MM.1S (cell line): ENCODE results near the gene ADCY5.

ENCODE experiments used
- DNase-seq: peaks from one replicate; pipeline ENCODE4 v3.0.0-alpha.2; 2015
- H2AFZ ChIP-seq: fragments of 300-600 bp; sonication (generic); 2 replicates; pipeline ENCODE4 v1.6.0; 2016; ENCODE audit warnings: antibody characterized with exemption, low read length
- H3F3A ChIP-seq: fragments of 300-600 bp; sonication (generic); 2 replicates; pipeline ENCODE4 v1.6.1; 2016; ENCODE audit warnings: mild to moderate bottlenecking, antibody characterized with exemption, low read length, moderate library complexity, mixed read lengths; ENCODE audit not compliant: insufficient read depth
- H3K27ac ChIP-seq: fragments of 300-600 bp; sonication (generic); 2 replicates; pipeline ENCODE4 v1.5.1; 2016; ENCODE audit warnings: mild to moderate bottlenecking, low read length
- H3K27me3 ChIP-seq: fragments of 300-600 bp; sonication (generic); replicated peaks from 2 replicates; pipeline ENCODE4 v1.6.0; 2016; ENCODE audit warnings: low read length; ENCODE audit not compliant: insufficient read depth
- H3K36me3 ChIP-seq: fragments of 300-600 bp; sonication (generic); replicated peaks from 2 replicates; pipeline ENCODE4 v1.6.1; 2016; ENCODE audit warnings: mild to moderate bottlenecking, low read length, mixed read lengths; ENCODE audit not compliant: insufficient read depth
- H3K4me1 ChIP-seq: fragments of 300-600 bp; sonication (generic); 2 replicates; pipeline ENCODE4 v1.6.1; 2016; ENCODE audit warnings: low read length, mixed read lengths
- H3K4me2 ChIP-seq: fragments of 300-600 bp; sonication (generic); 2 replicates; pipeline ENCODE4 v1.6.0; 2016; ENCODE audit warnings: low read depth, low read length
- H3K4me3 ChIP-seq: fragments of 300-600 bp; sonication (generic); 2 replicates; pipeline ENCODE4 v1.5.1; 2016; ENCODE audit warnings: low read length, mixed read lengths
- H3K79me2 ChIP-seq: fragments of 300-600 bp; sonication (generic); 2 replicates; pipeline ENCODE4 v1.6.1; 2016; ENCODE audit warnings: mixed run types, low read length, mixed read lengths
- H3K9ac ChIP-seq: fragments of 300-600 bp; sonication (generic); 2 replicates; pipeline ENCODE4 v1.6.1; 2016; ENCODE audit warnings: low read length, mixed read lengths
- H3K9me2 ChIP-seq: fragments of 300-600 bp; sonication (generic); replicated peaks from 2 replicates; pipeline ENCODE4 v1.6.1; 2016; ENCODE audit warnings: mild to moderate bottlenecking, low read length, mixed read lengths; ENCODE audit not compliant: insufficient read depth
- H3K9me3 ChIP-seq: fragments of 300-600 bp; sonication (generic); replicated peaks from 2 replicates; pipeline ENCODE4 v1.6.1; 2016; ENCODE audit warnings: mild to moderate bottlenecking, low read length, mixed read lengths; ENCODE audit not compliant: insufficient read depth
- H4K20me1 ChIP-seq: fragments of 300-600 bp; sonication (generic); 2 replicates; pipeline ENCODE4 v1.6.1; 2016; ENCODE audit warnings: mild to moderate bottlenecking, low read length, moderate library complexity, mixed read lengths; ENCODE audit not compliant: insufficient read depth
- EZH2 ChIP-seq: fragments of 300-600 bp; sonication (generic); optimal IDR thresholded peaks from 2 replicates; pipeline ENCODE3; 2017; ENCODE audit warnings: low read depth, mild to moderate bottlenecking, antibody characterized with exemption, low read length, mixed read lengths
- EZH2phosphoT487 ChIP-seq: fragments of 300-600 bp; sonication (generic); IDR thresholded peaks from 2 replicates; pipeline ENCODE4 v1.6.1; 2018; ENCODE audit warnings: antibody characterized with exemption, low read length
- TF ChIP-seq, protein P1 (sequence below): fragments of 300-600 bp; sonication (generic); IDR thresholded peaks from 2 replicates; pipeline ENCODE4 v1.5.1; 2016; ENCODE audit warnings: antibody characterized with exemption, low read length, mixed read lengths

Gene ADCY5

DNA sequence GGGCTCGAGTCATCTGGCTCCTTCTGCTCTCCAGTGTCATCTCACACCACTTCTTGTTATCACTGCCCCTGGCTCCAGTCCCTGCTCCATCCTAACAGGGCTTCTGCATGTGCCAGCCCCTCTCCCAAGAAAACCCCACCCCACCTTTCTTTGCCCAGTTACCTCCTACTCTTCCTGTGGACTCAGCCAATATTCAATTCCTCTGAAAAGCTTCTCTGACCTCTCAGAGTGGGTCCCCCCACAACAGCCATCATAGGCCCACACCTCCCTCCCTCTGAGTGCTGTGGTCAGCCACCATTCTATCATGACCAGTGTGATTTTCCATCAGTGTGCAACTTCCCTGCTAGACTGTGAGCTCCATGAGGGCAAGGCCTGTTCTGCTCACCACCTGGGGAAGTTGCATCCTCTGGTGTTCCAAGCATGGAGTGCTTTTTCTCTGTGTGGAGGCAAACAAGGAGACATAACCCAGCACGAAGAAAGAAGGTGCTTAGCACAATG lies 71.6 kb downstream of the ADCY5 start:
- Histone ChIP-seq H3K9me2 (no peaks in the 10 kb centered on the region), H3K9me3 (no peaks in the 10 kb centered on the region), H3F3A (no peaks in the 10 kb centered on the region), H3K27ac (no peak overlapping the region), H3K4me1 (no peaks in the 10 kb centered on the region), H3K79me2 (no peaks in the 10 kb centered on the region), H3K27me3 (no peaks in the 10 kb centered on the region), H3K4me3 (no peak overlapping the region), H2AFZ (no peak overlapping the region), H3K9ac (no peak overlapping the region), H3K36me3 (no peaks in the 10 kb centered on the region), H4K20me1 (no peaks in the 10 kb centered on the region), H3K4me2 (no peak overlapping the region)
- TF ChIP-seq EZH2phosphoT487 (no peak), EZH2 (no peak)
- TF ChIP-seq, protein P1, sequence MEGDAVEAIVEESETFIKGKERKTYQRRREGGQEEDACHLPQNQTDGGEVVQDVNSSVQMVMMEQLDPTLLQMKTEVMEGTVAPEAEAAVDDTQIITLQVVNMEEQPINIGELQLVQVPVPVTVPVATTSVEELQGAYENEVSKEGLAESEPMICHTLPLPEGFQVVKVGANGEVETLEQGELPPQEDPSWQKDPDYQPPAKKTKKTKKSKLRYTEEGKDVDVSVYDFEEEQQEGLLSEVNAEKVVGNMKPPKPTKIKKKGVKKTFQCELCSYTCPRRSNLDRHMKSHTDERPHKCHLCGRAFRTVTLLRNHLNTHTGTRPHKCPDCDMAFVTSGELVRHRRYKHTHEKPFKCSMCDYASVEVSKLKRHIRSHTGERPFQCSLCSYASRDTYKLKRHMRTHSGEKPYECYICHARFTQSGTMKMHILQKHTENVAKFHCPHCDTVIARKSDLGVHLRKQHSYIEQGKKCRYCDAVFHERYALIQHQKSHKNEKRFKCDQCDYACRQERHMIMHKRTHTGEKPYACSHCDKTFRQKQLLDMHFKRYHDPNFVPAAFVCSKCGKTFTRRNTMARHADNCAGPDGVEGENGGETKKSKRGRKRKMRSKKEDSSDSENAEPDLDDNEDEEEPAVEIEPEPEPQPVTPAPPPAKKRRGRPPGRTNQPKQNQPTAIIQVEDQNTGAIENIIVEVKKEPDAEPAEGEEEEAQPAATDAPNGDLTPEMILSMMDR: no peak
- DNase-seq: no peak

DNA sequence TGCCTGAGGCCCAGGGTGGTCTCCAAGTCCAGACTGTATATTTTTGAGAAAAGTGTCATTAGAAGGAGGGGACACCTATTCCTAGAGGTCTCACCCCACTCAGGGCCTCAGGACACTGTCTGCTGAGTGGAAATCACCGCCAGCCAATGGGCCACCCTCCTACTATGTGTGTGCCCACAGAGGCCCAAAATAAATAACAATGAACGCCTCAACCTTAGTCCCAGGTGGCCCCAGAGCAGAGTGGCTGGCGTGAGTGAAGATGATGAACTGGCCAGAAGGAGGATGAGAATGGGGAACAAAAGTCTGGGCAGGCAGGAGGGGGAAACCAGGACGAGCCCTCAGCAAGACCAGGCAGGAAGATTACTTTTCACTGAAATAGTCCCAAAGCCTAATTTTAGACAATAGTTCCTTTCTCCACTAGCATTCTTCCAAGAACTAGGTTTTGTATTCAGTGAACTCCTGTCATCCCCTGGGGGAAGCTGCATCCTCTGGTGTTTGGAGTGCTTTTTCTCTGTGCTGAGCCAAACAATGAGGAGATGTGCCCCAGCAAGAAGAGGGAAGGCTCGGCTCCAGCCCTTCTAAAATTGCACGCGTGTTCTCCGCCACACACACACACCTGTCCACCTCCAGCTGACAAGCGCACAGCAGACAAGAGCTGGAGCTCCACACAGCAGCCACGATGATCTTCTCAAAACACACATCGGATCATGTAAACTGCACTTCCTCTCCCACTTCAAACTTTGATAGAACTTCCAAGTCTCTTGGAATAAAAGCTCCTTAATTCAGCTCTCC lies 72.2 kb downstream of the ADCY5 start:
- H3K4me3 ChIP-seq: no peak overlapping the region
- no peaks in the 10 kb centered on the region for H3F3A ChIP-seq
- TF ChIP-seq EZH2phosphoT487 (no peak), EZH2 (no peak)
- TF ChIP-seq, protein P1: no peak
- no peak overlapping the region for H3K9ac ChIP-seq
- no peaks in the 10 kb centered on the region for H3K9me3 ChIP-seq
- no peaks in the 10 kb centered on the region for H3K4me1 ChIP-seq
- no peaks in the 10 kb centered on the region for H3K36me3 ChIP-seq
- H3K4me2 ChIP-seq: no peak overlapping the region
- no peaks in the 10 kb centered on the region for H3K27me3 ChIP-seq
- H3K27ac ChIP-seq: no peak overlapping the region
- no peaks in the 10 kb centered on the region for H3K9me2 ChIP-seq
- no peaks in the 10 kb centered on the region for H4K20me1 ChIP-seq
- DNase-seq: no peak
- H2AFZ ChIP-seq: no peak overlapping the region
- H3K79me2 ChIP-seq: no peaks in the 10 kb centered on the region

DNA sequence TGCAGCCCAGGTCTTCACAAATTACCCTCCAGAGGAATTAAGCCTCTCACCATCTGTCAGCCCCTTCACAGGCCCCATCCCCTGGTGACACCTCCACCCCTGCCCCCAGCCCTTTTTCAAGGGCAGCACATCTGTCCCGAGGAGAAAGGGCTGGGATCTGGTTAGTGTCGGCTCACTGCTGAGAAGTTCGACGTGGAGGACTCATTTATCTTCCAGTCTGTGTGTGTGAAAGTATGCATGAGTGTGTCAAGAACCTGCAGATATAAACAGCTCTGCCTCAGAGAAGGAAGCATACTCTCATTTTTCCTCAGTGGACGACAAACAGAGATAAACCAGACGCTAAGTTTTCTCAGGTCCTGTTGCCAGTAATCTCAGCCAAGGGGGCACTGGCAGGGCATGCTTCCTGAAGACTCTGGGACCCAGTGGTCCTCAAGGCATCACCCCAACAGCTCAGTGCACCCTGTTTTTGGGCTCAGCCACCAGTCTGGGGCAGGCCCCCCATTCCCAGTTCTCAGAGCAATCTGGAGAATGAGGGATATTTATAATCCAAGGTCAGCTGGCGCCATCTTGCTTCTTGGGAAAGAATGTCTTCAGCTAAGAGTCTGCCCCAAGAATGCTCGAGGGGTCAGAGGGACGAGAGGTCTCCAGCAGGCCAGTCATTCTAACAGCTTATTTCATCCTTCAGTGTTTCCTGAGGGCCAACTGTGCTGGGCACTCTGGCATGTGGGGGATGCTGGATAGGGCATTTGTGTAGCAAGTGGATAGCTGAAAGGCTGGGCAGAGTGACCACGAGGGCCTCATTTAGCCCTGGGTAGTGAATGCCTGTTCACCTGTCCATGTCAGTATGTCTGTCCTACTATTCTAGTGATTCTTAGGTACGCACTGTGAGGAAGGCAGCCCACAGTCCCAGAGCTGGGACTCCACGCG lies 73.6 kb downstream of the ADCY5 start:
- Histone ChIP-seq H3K27ac (no peak overlapping the region), H3F3A (no peaks in the 10 kb centered on the region), H4K20me1 (no peaks in the 10 kb centered on the region), H3K9me2 (no peaks in the 10 kb centered on the region), H3K4me3 (no peak overlapping the region), H3K9ac (no peak overlapping the region), H3K36me3 (no peaks in the 10 kb centered on the region), H2AFZ (no peak overlapping the region), H3K27me3 (no peaks in the 10 kb centered on the region), H3K4me2 (no peak overlapping the region), H3K4me1 (no peaks in the 10 kb centered on the region), H3K9me3 (no peaks in the 10 kb centered on the region), H3K79me2 (no peaks in the 10 kb centered on the region)
- TF ChIP-seq EZH2phosphoT487 (no peak), EZH2 (no peak)
- TF ChIP-seq, protein P1: no peak
- no peak for DNase-seq
